NCI-H2107 (cell line): ENCODE measurements around the gene TRIM17.

Source experiments
- DNase-seq: peaks from one replicate; lab custom pipeline; 2025; lab: John Stamatoyannopoulos, UW

Gene TRIM17

GRCh38 chr1:228400692-228401454, 15.8 kb downstream of the TRIM17 start:
- DNase-seq: no peak

- DNase-seq: no peak
These were observed 16.4 kb downstream of the TRIM17 start for GRCh38 chr1:228400237-228400651.

- DNase-seq: no peak
These were observed 17.0 kb downstream of the TRIM17 start for GRCh38 chr1:228399531-228400236.

GRCh38 chr1:228398741-228399461, 17.8 kb downstream of the TRIM17 start:
- DNase-seq: no peak

- DNase-seq: no peak
These were observed 18.7 kb downstream of the TRIM17 start for GRCh38 chr1:228397966-228398365.

GRCh38 chr1:228396770-228397662, 19.6 kb downstream of the TRIM17 start:
- no peak for DNase-seq

GRCh38 chr1:228394571-228395394, 21.9 kb downstream of the TRIM17 start:
- no peak for DNase-seq

- no peak for DNase-seq
These were observed 22.7 kb downstream of the TRIM17 start for GRCh38 chr1:228393811-228394570.

GRCh38 chr1:228393268-228393701, 23.4 kb downstream of the TRIM17 start:
- DNase-seq: no peak

GRCh38 chr1:228392111-228392936, 24.3 kb downstream of the TRIM17 start:
- DNase-seq: no peak

GRCh38 chr1:228391411-228392020, 25.1 kb downstream of the TRIM17 start:
- no peak for DNase-seq

GRCh38 chr1:228390649-228391048, 26.0 kb downstream of the TRIM17 start:
- DNase-seq: no peak

GRCh38 chr1:228387321-228387720, 29.3 kb downstream of the TRIM17 start:
- no peak for DNase-seq

GRCh38 chr1:228385232-228385631, 31.4 kb downstream of the TRIM17 start:
- no peak for DNase-seq

GRCh38 chr1:228383773-228384172, 32.9 kb downstream of the TRIM17 start:
- no peak for DNase-seq

- DNase-seq: no peak
These were observed 35.3 kb downstream of the TRIM17 start for GRCh38 chr1:228381356-228381755.

- no peak for DNase-seq
These were observed 37.0 kb downstream of the TRIM17 start for GRCh38 chr1:228379666-228380065.

GRCh38 chr1:228378873-228379460, 37.7 kb downstream of the TRIM17 start:
- no peak for DNase-seq
